Measurements from ENCODE around the gene CASS4. TPM values are rescaled to one million over a fixed set of nuclear protein-coding genes. Genes with fewer than 3 reads are reported as not detected.

The CASS4 gene
- total RNA-seq, 1 experiment from 2014 or later, result not detected

GRCh38 chr20:56433221-56433879 is 21.3 kb downstream of the CASS4 start:
- no peak for DNase-seq (ENCODE audit: low read depth)
- in situ Hi-C loops (cut with HindIII; ENCODE audit: low pct_unique_long_range_greater_than_20kb, low sequenced_read_pairs), result no loop called here

- DNase-seq (ENCODE audit: low read depth), result no peak
- in situ Hi-C loops (cut with HindIII; ENCODE audit: low pct_unique_long_range_greater_than_20kb, low sequenced_read_pairs), result no loop called here
Observed at GRCh38 chr20:56433880-56434255, 21.8 kb downstream of the CASS4 start.

- no peak for DNase-seq (ENCODE audit: low read depth)
- in situ Hi-C loops (cut with HindIII; ENCODE audit: low pct_unique_long_range_greater_than_20kb, low sequenced_read_pairs), result no loop called here
Observed at GRCh38 chr20:56437196-56437960, 25.3 kb downstream of the CASS4 start.

- DNase-seq (ENCODE audit: low read depth), result no peak
- in situ Hi-C loops (cut with HindIII; ENCODE audit: low pct_unique_long_range_greater_than_20kb, low sequenced_read_pairs), result no loop called here
Observed at GRCh38 chr20:56438284-56438683, 26.2 kb downstream of the CASS4 start.

GRCh38 chr20:56439771-56440291 is 27.8 kb downstream of the CASS4 start:
- DNase-seq (ENCODE audit: low read depth), result no peak
- in situ Hi-C loops (cut with HindIII; ENCODE audit: low pct_unique_long_range_greater_than_20kb, low sequenced_read_pairs), result no loop called here

GRCh38 chr20:56440346-56441007 is 28.4 kb downstream of the CASS4 start:
- in situ Hi-C loops (cut with HindIII; ENCODE audit: low pct_unique_long_range_greater_than_20kb, low sequenced_read_pairs), result no loop called here
- DNase-seq (ENCODE audit: low read depth), result no peak

- no peak for DNase-seq (ENCODE audit: low read depth)
- in situ Hi-C loops (cut with HindIII; ENCODE audit: low pct_unique_long_range_greater_than_20kb, low sequenced_read_pairs), result no loop called here
Observed at GRCh38 chr20:56442389-56443365, 30.6 kb downstream of the CASS4 start.

GRCh38 chr20:56443654-56444540 is 31.8 kb downstream of the CASS4 start:
- in situ Hi-C loops (cut with HindIII; ENCODE audit: low pct_unique_long_range_greater_than_20kb, low sequenced_read_pairs), result no loop called here
- no peak for DNase-seq (ENCODE audit: low read depth)

- in situ Hi-C loops (cut with HindIII; ENCODE audit: low pct_unique_long_range_greater_than_20kb, low sequenced_read_pairs), result no loop called here
- no peak for DNase-seq (ENCODE audit: low read depth)
Observed at GRCh38 chr20:56445130-56445529, 33.1 kb downstream of the CASS4 start.

- in situ Hi-C loops (cut with HindIII; ENCODE audit: low pct_unique_long_range_greater_than_20kb, low sequenced_read_pairs), result no loop called here
- DNase-seq (ENCODE audit: low read depth), result no peak
Observed at GRCh38 chr20:56445540-56445939, 33.5 kb downstream of the CASS4 start.

- in situ Hi-C loops (cut with HindIII; ENCODE audit: low pct_unique_long_range_greater_than_20kb, low sequenced_read_pairs), result no loop called here
- no peak for DNase-seq (ENCODE audit: low read depth)
Observed at GRCh38 chr20:56447227-56447626, 35.2 kb downstream of the CASS4 start.

GRCh38 chr20:56449459-56449858 is 37.4 kb downstream of the CASS4 start:
- in situ Hi-C loops (cut with HindIII; ENCODE audit: low pct_unique_long_range_greater_than_20kb, low sequenced_read_pairs), result no loop called here
- no peak for DNase-seq (ENCODE audit: low read depth)

GRCh38 chr20:56451056-56451765 is 39.2 kb downstream of the CASS4 start:
- DNase-seq (ENCODE audit: low read depth), result no peak
- in situ Hi-C loops (cut with HindIII; ENCODE audit: low pct_unique_long_range_greater_than_20kb, low sequenced_read_pairs), result no loop called here

- no peak for DNase-seq (ENCODE audit: low read depth)
- in situ Hi-C loops (cut with HindIII; ENCODE audit: low pct_unique_long_range_greater_than_20kb, low sequenced_read_pairs), result no loop called here
Observed at GRCh38 chr20:56453352-56453751, 41.3 kb downstream of the CASS4 start.

- no peak for DNase-seq (ENCODE audit: low read depth)
- in situ Hi-C loops (cut with HindIII; ENCODE audit: low pct_unique_long_range_greater_than_20kb, low sequenced_read_pairs), result no loop called here
Observed at GRCh38 chr20:56454754-56455153, 42.7 kb downstream of the CASS4 start.

- in situ Hi-C loops (cut with HindIII; ENCODE audit: low pct_unique_long_range_greater_than_20kb, low sequenced_read_pairs), result no loop called here
- DNase-seq (ENCODE audit: low read depth), result no peak
Observed at GRCh38 chr20:56458206-56458821, 46.3 kb downstream of the CASS4 start.

Data from Caki2 (cell line).